Activated T-cell treated with anti-CD3 and anti-CD28 coated beads, Interleukin-2, amount 50 U/mL, for 4 hours (primary cell): ENCODE measurements around the gene LPCAT4. TPM values are rescaled to one million over a fixed set of nuclear protein-coding genes. Genes with fewer than 3 reads are reported as not detected.

ENCODE experiments used
- ATAC-seq, 2 donors: fragments of 200-7000 bp; cut with Tn5 transposase; one replicate each; pipeline ENCODE4 v1.10.0; 2021
- DNase-seq: peaks from one replicate; pipeline ENCODE4 v3.0.0-alpha.2; 2020
- H3K27me3 Mint-ChIP-seq: one replicate; pipeline ENCODE4 v1.8.0; 2021; ENCODE audit warnings: low read depth, mixed read lengths
- H3K36me3 Mint-ChIP-seq: one replicate; pipeline ENCODE4 v1.8.0; 2022; ENCODE audit warnings: mixed read lengths; ENCODE audit not compliant: insufficient read depth
- H3K4me1 Mint-ChIP-seq: one replicate; pipeline ENCODE4 v1.8.0; 2021; ENCODE audit warnings: low read depth, mixed read lengths
- H3K4me3 Mint-ChIP-seq: one replicate; pipeline ENCODE4 v1.8.0; 2021; ENCODE audit warnings: mild to moderate bottlenecking, moderate library complexity, mixed read lengths
- H3K9me3 Mint-ChIP-seq: one replicate; pipeline ENCODE4 v1.8.0; 2021; ENCODE audit warnings: mixed read lengths
- total RNA-seq, 3 donors: library from RNA; stranded (reverse); gene quantifications; one replicate each; pipeline ENCODE4 v1.2.1, GENCODE V29; 2021

LPCAT4 gene
- total RNA-seq, 3 donors from 2014 or later: 28.7 to 38.8 (median 31.1) TPM

GRCh38 chr15:34370643-34371042 lies 3.6 kb upstream of the LPCAT4 start:
- DNase-seq (no peak), ATAC-seq (no peak)
- Mint-ChIP-seq H3K27me3 (no peaks in the 10 kb centered on the region), H3K4me3 (no peak overlapping the region), H3K4me1 (peaks cover 28% of the 10 kb centered on the region), H3K9me3 (no peaks in the 10 kb centered on the region), H3K36me3 (no peaks in the 10 kb centered on the region)

- DNase-seq: no peak
- peaks cover 33% of the 10 kb centered on the region for H3K4me1 Mint-ChIP-seq
- no peak for ATAC-seq
- no peaks in the 10 kb centered on the region for H3K9me3 Mint-ChIP-seq
- no peaks in the 10 kb centered on the region for H3K27me3 Mint-ChIP-seq
- H3K36me3 Mint-ChIP-seq: no peaks in the 10 kb centered on the region
- H3K4me3 Mint-ChIP-seq: no peak overlapping the region
These were observed 3.1 kb upstream of the LPCAT4 start for GRCh38 chr15:34370129-34370528.

GRCh38 chr15:34366271-34367065 lies 528 bp downstream of the LPCAT4 start:
- H3K4me1 Mint-ChIP-seq: peaks cover 43% of the 10 kb centered on the region
- H3K27me3 Mint-ChIP-seq: no peaks in the 10 kb centered on the region
- H3K4me3 Mint-ChIP-seq: peak overlapping the region; percentile 94
- no peaks in the 10 kb centered on the region for H3K9me3 Mint-ChIP-seq
- H3K36me3 Mint-ChIP-seq: peaks cover 8% of the 10 kb centered on the region
- DNase-seq (peak; percentile 14), ATAC-seq (peak; percentile 2 to 3)

- Mint-ChIP-seq H3K4me1 (peaks cover 43% of the 10 kb centered on the region), H3K27me3 (no peaks in the 10 kb centered on the region), H3K36me3 (peaks cover 11% of the 10 kb centered on the region), H3K9me3 (no peaks in the 10 kb centered on the region), H3K4me3 (peak overlapping the region; percentile 94)
- no peak for ATAC-seq
- DNase-seq: no peak
These were observed 1.2 kb downstream of the LPCAT4 start for GRCh38 chr15:34365836-34366235.

GRCh38 chr15:34365091-34365825 lies 1.7 kb downstream of the LPCAT4 start:
- peaks cover 13% of the 10 kb centered on the region for H3K36me3 Mint-ChIP-seq
- DNase-seq: no peak
- no peak for ATAC-seq
- peak overlapping the region; percentile 94 for H3K4me3 Mint-ChIP-seq
- H3K4me1 Mint-ChIP-seq: peaks cover 41% of the 10 kb centered on the region
- H3K9me3 Mint-ChIP-seq: no peaks in the 10 kb centered on the region
- no peaks in the 10 kb centered on the region for H3K27me3 Mint-ChIP-seq

- Mint-ChIP-seq H3K27me3 (no peaks in the 10 kb centered on the region), H3K4me3 (no peak overlapping the region), H3K9me3 (no peaks in the 10 kb centered on the region), H3K36me3 (peaks cover 17% of the 10 kb centered on the region), H3K4me1 (peaks cover 33% of the 10 kb centered on the region)
- ATAC-seq: no peak
- DNase-seq: no peak
These were observed 3.0 kb downstream of the LPCAT4 start for GRCh38 chr15:34364041-34364440.

- peaks cover 23% of the 10 kb centered on the region for H3K36me3 Mint-ChIP-seq
- H3K9me3 Mint-ChIP-seq: no peaks in the 10 kb centered on the region
- H3K4me3 Mint-ChIP-seq: no peak overlapping the region
- ATAC-seq: no peak
- no peaks in the 10 kb centered on the region for H3K27me3 Mint-ChIP-seq
- H3K4me1 Mint-ChIP-seq: peaks cover 25% of the 10 kb centered on the region
- DNase-seq: no peak
These were observed 4.8 kb downstream of the LPCAT4 start for GRCh38 chr15:34362047-34362773.

- ATAC-seq: no peak
- no peaks in the 10 kb centered on the region for H3K27me3 Mint-ChIP-seq
- H3K9me3 Mint-ChIP-seq: no peaks in the 10 kb centered on the region
- peaks cover 23% of the 10 kb centered on the region for H3K36me3 Mint-ChIP-seq
- peaks cover 21% of the 10 kb centered on the region for H3K4me1 Mint-ChIP-seq
- H3K4me3 Mint-ChIP-seq: no peak overlapping the region
- DNase-seq: no peak
These were observed 5.7 kb downstream of the LPCAT4 start for GRCh38 chr15:34361278-34361677.

GRCh38 chr15:34360298-34360697 lies 6.7 kb downstream of the LPCAT4 start:
- Mint-ChIP-seq H3K4me3 (no peak overlapping the region), H3K9me3 (no peaks in the 10 kb centered on the region), H3K27me3 (no peaks in the 10 kb centered on the region), H3K4me1 (peaks cover 11% of the 10 kb centered on the region), H3K36me3 (peaks cover 23% of the 10 kb centered on the region)
- DNase-seq (no peak), ATAC-seq (no peak)

- no peak overlapping the region for H3K4me3 Mint-ChIP-seq
- no peak for ATAC-seq
- no peak for DNase-seq
- H3K36me3 Mint-ChIP-seq: peaks cover 23% of the 10 kb centered on the region
- H3K4me1 Mint-ChIP-seq: peaks cover 4% of the 10 kb centered on the region
- no peaks in the 10 kb centered on the region for H3K9me3 Mint-ChIP-seq
- H3K27me3 Mint-ChIP-seq: no peaks in the 10 kb centered on the region
These were observed 7.6 kb downstream of the LPCAT4 start for GRCh38 chr15:34359416-34359815.

- Mint-ChIP-seq H3K4me1 (peaks cover 4% of the 10 kb centered on the region), H3K27me3 (no peaks in the 10 kb centered on the region), H3K9me3 (no peaks in the 10 kb centered on the region), H3K36me3 (peaks cover 23% of the 10 kb centered on the region), H3K4me3 (no peak overlapping the region)
- DNase-seq: no peak
- ATAC-seq: no peak
These were observed 8.0 kb downstream of the LPCAT4 start for GRCh38 chr15:34358948-34359347.

GRCh38 chr15:34358367-34358766 lies 8.6 kb downstream of the LPCAT4 start:
- H3K4me3 Mint-ChIP-seq: no peak overlapping the region
- no peak for DNase-seq
- peaks cover 23% of the 10 kb centered on the region for H3K36me3 Mint-ChIP-seq
- ATAC-seq: no peak
- H3K9me3 Mint-ChIP-seq: no peaks in the 10 kb centered on the region
- H3K4me1 Mint-ChIP-seq: peaks cover 4% of the 10 kb centered on the region
- H3K27me3 Mint-ChIP-seq: no peaks in the 10 kb centered on the region

- peaks cover 19% of the 10 kb centered on the region for H3K36me3 Mint-ChIP-seq
- no peaks in the 10 kb centered on the region for H3K27me3 Mint-ChIP-seq
- no peaks in the 10 kb centered on the region for H3K9me3 Mint-ChIP-seq
- H3K4me1 Mint-ChIP-seq: no peaks in the 10 kb centered on the region
- no peak overlapping the region for H3K4me3 Mint-ChIP-seq
- DNase-seq: no peak
- no peak for ATAC-seq
These were observed 9.3 kb downstream of the LPCAT4 start for GRCh38 chr15:34357653-34358052.

- H3K4me3 Mint-ChIP-seq: no peak overlapping the region
- H3K27me3 Mint-ChIP-seq: no peaks in the 10 kb centered on the region
These were observed 11.8 kb downstream of the LPCAT4 start for GRCh38 chr15:34355241-34355640.

More at GRCh38 chr15:34355241-34355640, 11.8 kb downstream of the LPCAT4 start:
- Mint-ChIP-seq H3K36me3 (peaks cover 10% of the 10 kb centered on the region), H3K9me3 (no peaks in the 10 kb centered on the region), H3K4me1 (no peaks in the 10 kb centered on the region)
- no peak for ATAC-seq
- no peak for DNase-seq
